ENCODE data around the gene GABRG3.
A peak's percentile ranks its signal among the peaks of the same experiment; 100 is the strongest.

The GABRG3 gene

GRCh38 chr15:27017168-27017809, 46.3 kb downstream of the GABRG3 start:
- no peak overlapping the region for H3K4me3 ChIP-seq (ENCODE audit: insufficient read depth, low read length, poor library complexity, severe bottlenecking)

GRCh38 chr15:27019687-27020086, 48.7 kb downstream of the GABRG3 start:
- no peaks in the 10 kb centered on the region for H4K20me1 ChIP-seq (ENCODE audit: low read depth, low read length)
- no peaks in the 10 kb centered on the region for H3K9me2 ChIP-seq (replicated peaks; ENCODE audit: insufficient read depth, low read length)
- no peaks in the 10 kb centered on the region for H3K27me3 ChIP-seq (ENCODE audit: low read length)
- H3F3A ChIP-seq (ENCODE audit: insufficient read depth) = no peaks in the 10 kb centered on the region
- H3K27ac ChIP-seq (ENCODE audit: low read depth, low read length) = no peak overlapping the region
- H3K79me2 ChIP-seq (ENCODE audit: insufficient read depth, low read length) = no peaks in the 10 kb centered on the region
- no peak overlapping the region for H2AFZ ChIP-seq (ENCODE audit: low read depth, low read length, severe bottlenecking)
- H3K36me3 ChIP-seq (ENCODE audit: low read length) = no peaks in the 10 kb centered on the region
- no peaks in the 10 kb centered on the region for H3K9me3 ChIP-seq (ENCODE audit: insufficient read depth, low read length)
- no peak overlapping the region for H3K4me3 ChIP-seq (ENCODE audit: insufficient read depth, low read length, poor library complexity, severe bottlenecking)
- no peak overlapping the region for H3K9ac ChIP-seq (ENCODE audit: low read length)
- no peak overlapping the region for H3K4me2 ChIP-seq (ENCODE audit: low read depth, low read length, poor library complexity, severe bottlenecking)
- TF ChIP-seq EZH2phosphoT487 (conservative IDR thresholded peaks at IDR 0.05; ENCODE audit: low read length) (no peak), CTCF (IDR thresholded peaks at IDR 0.05; ENCODE audit: insufficient read depth, low read length, poor library complexity, severe bottlenecking) (no peak)

More at GRCh38 chr15:27017168-27017809, 46.3 kb downstream of the GABRG3 start:
- Histone ChIP-seq H3K4me2 (ENCODE audit: low read depth, low read length, poor library complexity, severe bottlenecking) (no peak overlapping the region), H3K27ac (ENCODE audit: low read depth, low read length) (no peak overlapping the region), H3K9me2 (replicated peaks; ENCODE audit: insufficient read depth, low read length) (no peaks in the 10 kb centered on the region), H3K9ac (ENCODE audit: low read length) (no peak overlapping the region), H3F3A (ENCODE audit: insufficient read depth) (no peaks in the 10 kb centered on the region), H2AFZ (ENCODE audit: low read depth, low read length, severe bottlenecking) (no peak overlapping the region), H3K79me2 (ENCODE audit: insufficient read depth, low read length) (no peaks in the 10 kb centered on the region), H4K20me1 (ENCODE audit: low read depth, low read length) (no peaks in the 10 kb centered on the region), H3K9me3 (ENCODE audit: insufficient read depth, low read length) (no peaks in the 10 kb centered on the region), H3K27me3 (ENCODE audit: low read length) (no peaks in the 10 kb centered on the region), H3K36me3 (ENCODE audit: low read length) (no peaks in the 10 kb centered on the region)
- no peak for TF ChIP-seq EZH2phosphoT487 (conservative IDR thresholded peaks at IDR 0.05; ENCODE audit: low read length)
- peak; percentile 84 for TF ChIP-seq CTCF (IDR thresholded peaks at IDR 0.05; ENCODE audit: insufficient read depth, low read length, poor library complexity, severe bottlenecking)

GRCh38 chr15:27025481-27025966, 54.5 kb downstream of the GABRG3 start:
- TF ChIP-seq CTCF (IDR thresholded peaks at IDR 0.05; ENCODE audit: insufficient read depth, low read length, poor library complexity, severe bottlenecking) (no peak), EZH2phosphoT487 (conservative IDR thresholded peaks at IDR 0.05; ENCODE audit: low read length) (no peak)
- H3K27ac ChIP-seq (ENCODE audit: low read depth, low read length) = no peak overlapping the region
- H4K20me1 ChIP-seq (ENCODE audit: low read depth, low read length) = no peaks in the 10 kb centered on the region
- no peaks in the 10 kb centered on the region for H3K79me2 ChIP-seq (ENCODE audit: insufficient read depth, low read length)
- H3F3A ChIP-seq (ENCODE audit: insufficient read depth) = no peaks in the 10 kb centered on the region
- no peak overlapping the region for H3K4me3 ChIP-seq (ENCODE audit: insufficient read depth, low read length, poor library complexity, severe bottlenecking)
- H3K36me3 ChIP-seq (ENCODE audit: low read length) = no peaks in the 10 kb centered on the region
- H3K4me2 ChIP-seq (ENCODE audit: low read depth, low read length, poor library complexity, severe bottlenecking) = no peak overlapping the region
- no peaks in the 10 kb centered on the region for H3K9me2 ChIP-seq (replicated peaks; ENCODE audit: insufficient read depth, low read length)
- no peaks in the 10 kb centered on the region for H3K27me3 ChIP-seq (ENCODE audit: low read length)
- H3K9me3 ChIP-seq (ENCODE audit: insufficient read depth, low read length) = no peaks in the 10 kb centered on the region
- no peak overlapping the region for H2AFZ ChIP-seq (ENCODE audit: low read depth, low read length, severe bottlenecking)
- H3K9ac ChIP-seq (ENCODE audit: low read length) = no peak overlapping the region
